Endodermal cell (in vitro differentiated cells): ENCODE results near the gene GABRB1. TPM values are rescaled to one million over a fixed set of nuclear protein-coding genes. Genes with fewer than 3 reads are reported as not detected.

Experiments used
- DNase-seq: peaks from one replicate; pipeline ENCODE4 v3.0.0-alpha.2; 2017
- H3K27ac ChIP-seq: 2 replicates; pipeline ENCODE4 v1.5.1; 2013; ENCODE audit warnings: mild to moderate bottlenecking, low read depth, low read length, moderate library complexity
- H3K27me3 ChIP-seq: 2 replicates; pipeline ENCODE4 v1.6.1; 2013; ENCODE audit warnings: mild to moderate bottlenecking, low read length, moderate library complexity; ENCODE audit not compliant: insufficient read depth, control insufficient read depth, poor library complexity, severe bottlenecking
- H3K36me3 ChIP-seq: 2 replicates; pipeline ENCODE4 v1.7.0; 2013; ENCODE audit warnings: mild to moderate bottlenecking, low read length, moderate library complexity; ENCODE audit not compliant: control insufficient read depth, insufficient read depth
- H3K4me1 ChIP-seq: one replicate; pipeline ENCODE4 v1.7.0; 2013; ENCODE audit warnings: low read length; ENCODE audit not compliant: control insufficient read depth, insufficient read depth
- H3K4me3 ChIP-seq: 2 replicates; pipeline ENCODE4 v1.5.1; 2013; ENCODE audit warnings: mild to moderate bottlenecking, low read length, moderate library complexity
- H3K9ac ChIP-seq: 2 replicates; pipeline ENCODE4 v1.6.1; 2013; ENCODE audit warnings: mild to moderate bottlenecking, low read length, moderate library complexity; ENCODE audit not compliant: poor library complexity, severe bottlenecking; ENCODE audit errors: extremely low read depth
- H3K9me3 ChIP-seq: 2 replicates; pipeline ENCODE4 v1.6.1; 2013; ENCODE audit warnings: mild to moderate bottlenecking, low read length, moderate library complexity; ENCODE audit not compliant: control insufficient read depth
- H3K27ac Mint-ChIP-seq: 2 replicates; pipeline ENCODE4 v1.8.0; 2020; ENCODE audit warnings: mixed read lengths
- H3K27me3 Mint-ChIP-seq: 2 replicates; pipeline ENCODE4 v1.8.0; 2021; ENCODE audit warnings: mild to moderate bottlenecking, mixed read lengths; ENCODE audit not compliant: insufficient read depth
- H3K36me3 Mint-ChIP-seq: 2 replicates; pipeline ENCODE4 v1.8.0; 2020; ENCODE audit warnings: low read depth, mixed read lengths
- H3K4me1 Mint-ChIP-seq: 2 replicates; pipeline ENCODE4 v1.8.0; 2020; ENCODE audit warnings: mixed read lengths
- H3K4me3 Mint-ChIP-seq: 2 replicates; pipeline ENCODE4 v1.8.0; 2020; ENCODE audit warnings: mild to moderate bottlenecking, moderate library complexity, mixed read lengths
- H3K9me3 Mint-ChIP-seq: 2 replicates; pipeline ENCODE4 v1.8.0; 2020; ENCODE audit warnings: mild to moderate bottlenecking, mixed read lengths
- WGBS, 2 experiments: methylation state at CpG; one replicate each; pipeline versions ENCODE4 v1.1.5 to v1.1.7; 2013; ENCODE audit warnings: missing lambda C conversion rate in 2 of 2, mixed read lengths in 1 of 2; ENCODE audit not compliant: insufficient coverage in 1 of 2, insufficient read length in 1 of 2; 5-methylcytosine and 5-hydroxymethylcytosine counted together
- total RNA-seq, 2 donors: library from RNA; stranded (reverse); fragmentation: NEBNext Ultra II Directional in 1 of 2; extraction: Animal tissue kit (Norgen Biotek cat#: 25700) in 1 of 2; gene quantifications; 2 replicates in 1 of 2; 3 replicates in 1 of 2; pipeline ENCODE4 v1.2.1, GENCODE V29; 2021
- TF ChIP-seq, protein P1 (sequence below): fragments of 200-600 bp; sonication (generic); conservative IDR thresholded peaks from 2 replicates; pipeline ENCODE4 v1.5.0; 2021; ENCODE audit warnings: antibody characterized with exemption, mild to moderate bottlenecking

GABRB1 gene
- total RNA-seq, 2 donors from 2014 or later = not detected

DNA sequence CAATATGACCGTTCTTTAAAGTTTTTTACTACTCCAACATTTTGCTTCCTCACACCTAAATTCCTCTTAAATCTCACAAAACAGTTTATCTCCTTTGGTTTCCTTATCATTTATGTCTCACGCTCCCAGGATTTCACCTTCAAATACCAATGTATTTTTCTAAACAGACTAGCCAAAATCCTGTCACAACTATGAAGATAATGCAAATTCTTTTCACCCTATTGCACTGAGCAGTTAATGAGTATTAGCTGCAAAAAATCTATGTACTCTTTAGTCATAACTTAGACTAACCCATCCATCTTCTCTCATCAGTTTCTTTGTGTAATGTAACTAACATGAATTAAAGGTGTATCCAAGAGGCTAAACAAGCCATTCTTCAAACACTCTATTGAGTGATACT, 280.8 kb downstream of the GABRB1 start:
- no peak overlapping the region for H3K27ac ChIP-seq
- 88 to 91% methylated on average over 1 to 2 of the region's 2 CpGs for WGBS, 2 experiments
- H3K4me1 ChIP-seq = no peaks in the 10 kb centered on the region
- DNase-seq = no peak
- Mint-ChIP-seq H3K4me1 (no peaks in the 10 kb centered on the region), H3K9me3 (no peaks in the 10 kb centered on the region), H3K27me3 (no peaks in the 10 kb centered on the region), H3K4me3 (no peak overlapping the region), H3K36me3 (no peaks in the 10 kb centered on the region), H3K27ac (no peak overlapping the region)
- H3K27me3 ChIP-seq = no peaks in the 10 kb centered on the region
- H3K9ac ChIP-seq = no peak overlapping the region
- TF ChIP-seq, protein P1, sequence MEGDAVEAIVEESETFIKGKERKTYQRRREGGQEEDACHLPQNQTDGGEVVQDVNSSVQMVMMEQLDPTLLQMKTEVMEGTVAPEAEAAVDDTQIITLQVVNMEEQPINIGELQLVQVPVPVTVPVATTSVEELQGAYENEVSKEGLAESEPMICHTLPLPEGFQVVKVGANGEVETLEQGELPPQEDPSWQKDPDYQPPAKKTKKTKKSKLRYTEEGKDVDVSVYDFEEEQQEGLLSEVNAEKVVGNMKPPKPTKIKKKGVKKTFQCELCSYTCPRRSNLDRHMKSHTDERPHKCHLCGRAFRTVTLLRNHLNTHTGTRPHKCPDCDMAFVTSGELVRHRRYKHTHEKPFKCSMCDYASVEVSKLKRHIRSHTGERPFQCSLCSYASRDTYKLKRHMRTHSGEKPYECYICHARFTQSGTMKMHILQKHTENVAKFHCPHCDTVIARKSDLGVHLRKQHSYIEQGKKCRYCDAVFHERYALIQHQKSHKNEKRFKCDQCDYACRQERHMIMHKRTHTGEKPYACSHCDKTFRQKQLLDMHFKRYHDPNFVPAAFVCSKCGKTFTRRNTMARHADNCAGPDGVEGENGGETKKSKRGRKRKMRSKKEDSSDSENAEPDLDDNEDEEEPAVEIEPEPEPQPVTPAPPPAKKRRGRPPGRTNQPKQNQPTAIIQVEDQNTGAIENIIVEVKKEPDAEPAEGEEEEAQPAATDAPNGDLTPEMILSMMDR = no peak
- H3K4me3 ChIP-seq = no peak overlapping the region
- H3K36me3 ChIP-seq = no peaks in the 10 kb centered on the region
- H3K9me3 ChIP-seq = no peaks in the 10 kb centered on the region

DNA sequence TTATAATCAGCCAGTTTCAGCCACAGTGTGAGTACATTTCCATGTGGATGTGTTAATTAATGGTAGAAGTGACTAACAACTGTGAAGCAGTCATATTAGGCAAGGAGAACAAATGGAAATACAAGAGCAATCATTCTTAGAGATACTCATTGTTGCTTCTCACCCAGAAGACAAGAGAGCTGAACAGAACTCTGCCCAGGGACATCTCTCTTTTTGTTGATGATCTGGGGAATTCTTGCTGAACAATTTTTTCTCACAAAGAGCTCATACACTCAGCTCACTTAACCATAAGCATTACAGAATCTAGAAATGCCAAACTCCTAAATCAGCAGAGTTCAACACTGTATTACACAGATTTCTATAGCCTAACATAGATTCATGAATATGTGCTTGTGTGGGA, 282.0 kb downstream of the GABRB1 start:
- Mint-ChIP-seq H3K4me3 (no peak overlapping the region), H3K36me3 (no peaks in the 10 kb centered on the region), H3K4me1 (no peaks in the 10 kb centered on the region), H3K27ac (no peak overlapping the region), H3K27me3 (no peaks in the 10 kb centered on the region), H3K9me3 (no peaks in the 10 kb centered on the region)
- H3K9ac ChIP-seq = no peak overlapping the region
- TF ChIP-seq, protein P1 = no peak
- no peaks in the 10 kb centered on the region for H3K27me3 ChIP-seq
- H3K4me3 ChIP-seq = no peak overlapping the region
- no peaks in the 10 kb centered on the region for H3K36me3 ChIP-seq
- no peaks in the 10 kb centered on the region for H3K9me3 ChIP-seq
- H3K27ac ChIP-seq = no peak overlapping the region
- no peaks in the 10 kb centered on the region for H3K4me1 ChIP-seq
- no peak for DNase-seq

DNA sequence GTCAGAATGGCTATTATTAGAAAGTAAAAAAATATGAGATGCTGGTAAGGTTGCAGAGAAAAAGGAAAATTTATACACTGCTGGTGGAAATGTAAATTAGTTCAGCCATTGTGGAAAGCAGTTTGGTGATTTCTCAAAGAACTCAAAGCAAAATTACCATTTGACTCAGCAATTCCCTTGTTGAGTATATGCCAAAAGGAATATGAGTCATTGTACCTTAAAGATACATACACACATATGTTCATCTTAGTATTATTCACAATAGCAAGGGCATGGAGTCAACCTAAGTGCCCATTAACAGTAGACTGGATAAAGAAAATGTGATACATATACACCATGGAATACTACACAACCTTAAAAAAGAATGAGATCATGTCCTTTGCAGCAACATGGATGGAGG, 284.0 kb downstream of the GABRB1 start:
- no peaks in the 10 kb centered on the region for H3K27me3 ChIP-seq
- H3K9me3 ChIP-seq = no peaks in the 10 kb centered on the region
- no peak for DNase-seq
- H3K36me3 Mint-ChIP-seq = no peaks in the 10 kb centered on the region
- no peak overlapping the region for H3K4me3 Mint-ChIP-seq
- no peak overlapping the region for H3K9ac ChIP-seq
- TF ChIP-seq, protein P1 = no peak
- H3K4me3 ChIP-seq = no peak overlapping the region
- H3K9me3 Mint-ChIP-seq = no peaks in the 10 kb centered on the region
- peaks cover 3% of the 10 kb centered on the region for H3K4me1 Mint-ChIP-seq
- H3K4me1 ChIP-seq = no peaks in the 10 kb centered on the region
- H3K27ac ChIP-seq = no peak overlapping the region
- H3K27me3 Mint-ChIP-seq = no peaks in the 10 kb centered on the region
- H3K27ac Mint-ChIP-seq = no peak overlapping the region
- H3K36me3 ChIP-seq = no peaks in the 10 kb centered on the region
